Epidermal melanocyte (primary cell): ENCODE measurements around the gene HNRNPF.
"Not testable (repeated sequence)": the region's sequence is repeated elsewhere in the genome, so short reads cannot be mapped to it uniquely, and the experiment has no call there.

Experiments
- DNase-seq: peaks from one replicate; pipeline ENCODE4 v3.0.0; 2011; ENCODE audit warnings: low spot score; ENCODE audit not compliant: insufficient read length

HNRNPF gene

GRCh38 chr10:43408710-43409384 lies at the start of gene HNRNPF:
TSS of gene HNRNPF (minus strand) at chr10:43409186. CDS start at chr10:43387884, 21,302 bp downstream.
- peak; percentile 93 for DNase-seq

- DNase-seq, result no peak
Measured at GRCh38 chr10:43458227-43458626, 49.2 kb upstream of the HNRNPF start.

- DNase-seq, result not testable (repeated sequence)
Measured at GRCh38 chr10:43456561-43456960, 47.6 kb upstream of the HNRNPF start.

GRCh38 chr10:43454025-43454424 lies 45.0 kb upstream of the HNRNPF start:
- DNase-seq, result not testable (repeated sequence)

GRCh38 chr10:43453266-43453831 lies 44.4 kb upstream of the HNRNPF start:
- no peak for DNase-seq

- DNase-seq, result no peak
Measured at GRCh38 chr10:43452356-43452914, 43.4 kb upstream of the HNRNPF start.

- DNase-seq, result no peak
Measured at GRCh38 chr10:43448742-43449141, 39.8 kb upstream of the HNRNPF start.

- DNase-seq, result not testable (repeated sequence)
Measured at GRCh38 chr10:43446219-43447017, 37.4 kb upstream of the HNRNPF start.

GRCh38 chr10:43444897-43445466 lies 36.0 kb upstream of the HNRNPF start:
- DNase-seq, result no peak

- DNase-seq, result no peak
Measured at GRCh38 chr10:43444323-43444722, 35.3 kb upstream of the HNRNPF start.

- peak; percentile 12 for DNase-seq
Measured at GRCh38 chr10:43440463-43441134, 31.6 kb upstream of the HNRNPF start.

- no peak for DNase-seq
Measured at GRCh38 chr10:43437141-43437870, 28.3 kb upstream of the HNRNPF start.

GRCh38 chr10:43436291-43437140 lies 27.5 kb upstream of the HNRNPF start, which contains the start of gene ZNF487:
TSS of gene ZNF487 (plus strand) at chr10:43437111. CDS start at chr10:43475814, 38,703 bp downstream.
- peak; percentile 94 for DNase-seq

GRCh38 chr10:43430926-43431663 lies 22.1 kb upstream of the HNRNPF start:
- no peak for DNase-seq

GRCh38 chr10:43427166-43427825 lies 18.3 kb upstream of the HNRNPF start:
- DNase-seq, result no peak

GRCh38 chr10:43426476-43426875 lies 17.5 kb upstream of the HNRNPF start:
- DNase-seq, result not testable (repeated sequence)

- no peak for DNase-seq
Measured at GRCh38 chr10:43424416-43424815, 15.4 kb upstream of the HNRNPF start.

- DNase-seq, result not testable (repeated sequence)
Measured at GRCh38 chr10:43421944-43422343, 13.0 kb upstream of the HNRNPF start.
